ENCODE results near the gene SMCP. TPM values are rescaled to one million over a fixed set of nuclear protein-coding genes. Genes with fewer than 3 reads are reported as not detected.

The SMCP gene
- total RNA-seq, 1 donor from 2014 or later: not detected

- no peak for TF ChIP-seq CTCF (IDR thresholded peaks at IDR 0.05; ENCODE audit: unreplicated experiment)
- peaks cover 9% of the 10 kb centered on the region for H3K9me3 Mint-ChIP-seq (ENCODE audit: low read depth)
- H3K4me3 Mint-ChIP-seq (ENCODE audit: low read depth): no peak overlapping the region
Observed at GRCh38 chr1:152919071-152919470, 40.9 kb downstream of the SMCP start.

DNA sequence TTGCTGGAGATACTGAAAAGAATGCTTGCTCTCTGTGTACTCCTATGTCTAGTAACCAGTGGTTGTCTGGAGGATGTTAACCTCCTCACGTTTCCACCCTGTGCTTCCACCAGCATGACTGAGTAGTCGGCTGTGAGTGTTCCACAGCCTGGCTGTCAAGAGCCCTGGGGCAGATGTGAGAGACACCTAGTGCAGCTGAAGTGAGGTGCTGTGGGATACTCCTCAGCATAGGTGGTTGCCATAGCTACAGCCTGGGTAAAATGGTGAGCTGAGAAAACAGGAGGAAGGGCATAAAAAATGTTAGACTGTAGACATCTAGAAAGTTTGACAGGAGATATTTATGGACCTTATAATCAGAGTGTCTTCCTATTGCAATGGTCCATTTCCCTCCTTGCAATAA, 46.1 kb downstream of the SMCP start:
- TF ChIP-seq CTCF (IDR thresholded peaks at IDR 0.05; ENCODE audit: unreplicated experiment): no peak
- Mint-ChIP-seq H3K27ac (no peak overlapping the region), H3K27me3 (no peaks in the 10 kb centered on the region), H3K4me3 (ENCODE audit: low read depth) (no peak overlapping the region), H3K4me1 (ENCODE audit: low read depth) (no peaks in the 10 kb centered on the region), H3K9me3 (ENCODE audit: low read depth) (peaks cover 26% of the 10 kb centered on the region), H3K36me3 (ENCODE audit: insufficient read depth) (no peaks in the 10 kb centered on the region)
- DNase-seq (ENCODE audit: low spot score, unreplicated experiment): no peak

More at GRCh38 chr1:152919071-152919470, 40.9 kb downstream of the SMCP start:
- Mint-ChIP-seq H3K4me1 (ENCODE audit: low read depth) (no peaks in the 10 kb centered on the region), H3K27ac (no peak overlapping the region), H3K36me3 (ENCODE audit: insufficient read depth) (no peaks in the 10 kb centered on the region), H3K27me3 (no peaks in the 10 kb centered on the region)
- DNase-seq (ENCODE audit: low spot score, unreplicated experiment): no peak

DNA sequence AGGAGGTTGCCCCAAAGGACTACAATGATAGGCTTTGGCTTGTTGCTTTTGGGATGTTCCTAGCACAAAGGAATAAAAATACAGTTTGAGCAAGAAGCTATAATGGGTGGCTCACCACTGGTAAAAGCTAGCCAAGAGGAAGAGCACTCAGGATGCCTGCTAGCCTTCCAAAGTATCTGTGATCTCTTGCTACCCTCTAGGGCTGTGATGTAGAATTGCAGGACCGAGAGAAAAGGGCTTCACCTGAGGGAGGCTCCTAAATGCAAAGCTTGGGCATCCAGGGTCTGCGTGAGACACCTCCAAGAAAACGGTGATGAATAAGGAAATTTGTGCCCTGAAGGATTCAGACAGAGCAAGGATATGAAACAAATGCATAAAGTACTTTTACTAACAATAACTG, 48.0 kb downstream of the SMCP start:
- Mint-ChIP-seq H3K27ac (no peak overlapping the region), H3K4me3 (ENCODE audit: low read depth) (no peak overlapping the region), H3K36me3 (ENCODE audit: insufficient read depth) (no peaks in the 10 kb centered on the region), H3K27me3 (no peaks in the 10 kb centered on the region), H3K4me1 (ENCODE audit: low read depth) (no peaks in the 10 kb centered on the region), H3K9me3 (ENCODE audit: low read depth) (peaks cover 29% of the 10 kb centered on the region)
- DNase-seq (ENCODE audit: low spot score, unreplicated experiment): no peak
- TF ChIP-seq CTCF (IDR thresholded peaks at IDR 0.05; ENCODE audit: unreplicated experiment): no peak

- Mint-ChIP-seq H3K4me3 (ENCODE audit: low read depth) (no peak overlapping the region), H3K27me3 (no peaks in the 10 kb centered on the region), H3K9me3 (ENCODE audit: low read depth) (peaks cover 26% of the 10 kb centered on the region), H3K27ac (no peak overlapping the region), H3K36me3 (ENCODE audit: insufficient read depth) (no peaks in the 10 kb centered on the region), H3K4me1 (ENCODE audit: low read depth) (no peaks in the 10 kb centered on the region)
- no peak for TF ChIP-seq CTCF (IDR thresholded peaks at IDR 0.05; ENCODE audit: unreplicated experiment)
- no peak for DNase-seq (ENCODE audit: low spot score, unreplicated experiment)
Observed at GRCh38 chr1:152928671-152929070, 50.5 kb downstream of the SMCP start.

GRCh38 chr1:152932170-152932811, 54.2 kb downstream of the SMCP start:
- H3K27me3 Mint-ChIP-seq: no peaks in the 10 kb centered on the region
- H3K27ac Mint-ChIP-seq: no peak overlapping the region
- H3K4me3 Mint-ChIP-seq (ENCODE audit: low read depth): no peak overlapping the region
- TF ChIP-seq CTCF (IDR thresholded peaks at IDR 0.05; ENCODE audit: unreplicated experiment): no peak
- no peaks in the 10 kb centered on the region for H3K4me1 Mint-ChIP-seq (ENCODE audit: low read depth)
- peaks cover 18% of the 10 kb centered on the region for H3K9me3 Mint-ChIP-seq (ENCODE audit: low read depth)
- DNase-seq (ENCODE audit: low spot score, unreplicated experiment): no peak
- H3K36me3 Mint-ChIP-seq (ENCODE audit: insufficient read depth): no peaks in the 10 kb centered on the region

All from progenitor cell of endocrine pancreas (in vitro differentiated cells).